Body of pancreas (tissue), 4 donors: ENCODE data around the gene ZNF175. TPM values are rescaled to one million over a fixed set of nuclear protein-coding genes. Genes with fewer than 3 reads are reported as not detected.

Source experiments
- ATAC-seq: fragments of 150-250 bp; one replicate; pipeline ENCODE4 v1.9.1; 2016
- DNase-seq, 4 donors: peaks; one replicate each; pipeline ENCODE4 v3.0.0-alpha.2; 2019
- H3K27ac ChIP-seq, 4 donors: fragments of 200-600 bp; sonication (generic); 1 replicate in 3 of 4; 2 replicates in 1 of 4; pipeline versions ENCODE4 v1.5.1 to v1.6.1; 2016 to 2019; ENCODE audit warnings: mild to moderate bottlenecking in 1 of 4, mixed read lengths in 1 of 4, moderate library complexity in 1 of 4
- H3K27me3 ChIP-seq, 2 donors: fragments of 200-600 bp; sonication (generic); one replicate each; pipeline ENCODE4 v1.6.0; 2016; ENCODE audit warnings: mild to moderate bottlenecking in 1 of 2
- H3K36me3 ChIP-seq, 2 donors: fragments of 200-600 bp; sonication (generic); replicated peaks in 1 of 2; 2 replicates each; pipeline ENCODE4 v1.5.1; 2016; ENCODE audit warnings: low read depth in 2 of 2; ENCODE audit not compliant: insufficient read depth in 1 of 2
- H3K4me1 ChIP-seq: fragments of 200-600 bp; sonication (generic); one replicate; pipeline ENCODE4 v1.6.0; 2016
- H3K4me3 ChIP-seq, 2 donors: fragments of 200-600 bp; sonication (generic); 1 replicate in 1 of 2; 2 replicates in 1 of 2; pipeline ENCODE4 v1.5.1; 2016 to 2019
- H3K9me3 ChIP-seq, 3 donors: fragments of 200-600 bp; sonication (generic); 1 replicate in 2 of 3; 2 replicates in 1 of 3; pipeline ENCODE4 v1.5.1; 2016
- CTCF ChIP-seq, 7 experiments: fragments of 450-650 bp in 4 of 7; fragments of 200-600 bp in 3 of 7; sonication (generic) in 3 of 7; IDR thresholded peaks; one replicate each; pipeline ENCODE4 v1.5.1; 2016 to 2019; ENCODE audit warnings: antibody characterized with exemption in 7 of 7
- POLR2A ChIP-seq, 3 donors: fragments of 450-650 bp; IDR thresholded peaks; one replicate each; pipeline ENCODE4 v1.6.1; 2016; ENCODE audit warnings: antibody characterized with exemption in 3 of 3, mild to moderate bottlenecking in 2 of 3
- WGBS, 2 donors: methylation state at CpG; one replicate each; pipeline ENCODE4 v1.1.5; 2017; 5-methylcytosine and 5-hydroxymethylcytosine counted together
- intact Hi-C: fragments of 100-400 bp; cut with DNase I; formaldehyde crosslinking; loops from one replicate; pipeline ENCODE4 v1.15.1; 2023
- total RNA-seq, 2 donors: library from RNA; depleted of rRNA; stranded (reverse); fragments of >200 nt; gene quantifications; one replicate each; pipeline ENCODE4 v1.1.0, GENCODE V29; 2016

The ZNF175 gene
- total RNA-seq, 2 donors from 2014 or later = 4.3 to 5.2 TPM

- ATAC-seq = no peak
- Histone ChIP-seq H3K4me3 (no peak overlapping the region), H3K27ac (no peak overlapping the region), H3K27me3 (no peaks in the 10 kb centered on the region), H3K4me1 (no peaks in the 10 kb centered on the region), H3K9me3 (no peaks in the 10 kb centered on the region), H3K36me3 (no peaks in the 10 kb centered on the region)
- DNase-seq = no peak
- intact Hi-C loops = no loop called here
- WGBS, 2 donors = 71 to 73% methylated on average over 4 of the region's 4 CpGs
- TF ChIP-seq POLR2A (IDR thresholded peaks at IDR 0.05) (no peak), CTCF (IDR thresholded peaks at IDR 0.05) (no peak)
Measured at GRCh38 chr19:51539821-51540366, 31.2 kb upstream of the ZNF175 start.

GRCh38 chr19:51541458-51542357, 29.4 kb upstream of the ZNF175 start:
- Histone ChIP-seq H3K4me3 (no peak overlapping the region), H3K9me3 (no peaks in the 10 kb centered on the region), H3K4me1 (no peaks in the 10 kb centered on the region), H3K36me3 (no peaks in the 10 kb centered on the region), H3K27ac (no peak overlapping the region), H3K27me3 (no peaks in the 10 kb centered on the region)
- DNase-seq = no peak
- intact Hi-C loops = no loop called here
- 42 to 54% methylated on average over 10 of the region's 10 CpGs for WGBS, 2 donors
- no peak for ATAC-seq
- TF ChIP-seq CTCF (IDR thresholded peaks at IDR 0.05) = no peak
- no peak for TF ChIP-seq POLR2A (IDR thresholded peaks at IDR 0.05)

- no peak for DNase-seq
- intact Hi-C loops = no loop called here
- TF ChIP-seq CTCF (IDR thresholded peaks at IDR 0.05) (no peak), POLR2A (IDR thresholded peaks at IDR 0.05) (no peak)
Measured at GRCh38 chr19:51542699-51543098, 28.4 kb upstream of the ZNF175 start.

GRCh38 chr19:51544038-51544437, 27.0 kb upstream of the ZNF175 start:
- Histone ChIP-seq H3K9me3 (no peaks in the 10 kb centered on the region), H3K4me1 (no peaks in the 10 kb centered on the region), H3K4me3 (no peak overlapping the region), H3K36me3 (no peaks in the 10 kb centered on the region), H3K27me3 (no peaks in the 10 kb centered on the region), H3K27ac (no peak overlapping the region)
- intact Hi-C loops = no loop called here
- WGBS, 2 donors = 69 to 75% methylated on average over 6 of the region's 6 CpGs
- no peak for ATAC-seq
- DNase-seq = no peak
- no peak for TF ChIP-seq CTCF (IDR thresholded peaks at IDR 0.05)
- no peak for TF ChIP-seq POLR2A (IDR thresholded peaks at IDR 0.05)

More at GRCh38 chr19:51542699-51543098, 28.4 kb upstream of the ZNF175 start:
- WGBS, 2 donors = 38 to 50% methylated on average over 4 to 5 of the region's 5 CpGs
- no peaks in the 10 kb centered on the region for H3K9me3 ChIP-seq
- no peaks in the 10 kb centered on the region for H3K4me1 ChIP-seq
- ATAC-seq = no peak
- H3K4me3 ChIP-seq = no peak overlapping the region
- H3K27ac ChIP-seq = no peak overlapping the region
- no peaks in the 10 kb centered on the region for H3K27me3 ChIP-seq
- H3K36me3 ChIP-seq = no peaks in the 10 kb centered on the region
